Prostate gland (tissue), 2 donors: ENCODE results near the gene GOT1.

Experiments used
- CTCF ChIP-seq, 4 experiments: fragments of 200-600 bp in 2 of 4; fragments of 450-650 bp in 2 of 4; sonication (generic) in 2 of 4; IDR thresholded peaks; 1 replicate in 3 of 4; 2 replicates in 1 of 4; pipeline ENCODE4 v1.5.1; 2016 to 2019; ENCODE audit warnings: antibody characterized with exemption in 4 of 4, mild to moderate bottlenecking in 2 of 4, moderate library complexity in 2 of 4
- POLR2A ChIP-seq: fragments of 450-650 bp; IDR thresholded peaks from one replicate; pipeline ENCODE4 v1.6.1; 2016; ENCODE audit warnings: antibody characterized with exemption, mild to moderate bottlenecking

- no peak for TF ChIP-seq CTCF (IDR thresholded peaks at IDR 0.05)
- TF ChIP-seq POLR2A: no peak
These were observed 72.3 kb downstream of the GOT1 start for GRCh38 chr10:99358101-99358500.
